ENCODE data around the gene PRDM16.

- TF ChIP-seq POLR2A (IDR thresholded peaks at IDR 0.05) (no peak), CTCF (IDR thresholded peaks at IDR 0.05) (no peak)
Observed at GRCh38 chr1:3089490-3089889, 20.5 kb downstream of the PRDM16 start.
